Lung microvascular endothelial cell (primary cell): Measurements from ENCODE around the gene GPC6. TPM values are rescaled to one million over a fixed set of nuclear protein-coding genes. Genes with fewer than 3 reads are reported as not detected.

ENCODE experiments used
- DNase-seq, 2 donors: peaks; one replicate each; pipeline versions ENCODE4 v3.0.0 to v3.0.0-alpha.2; 2010; ENCODE audit warnings: low read depth in 2 of 2
- total RNA-seq: library from RNA; depleted of rRNA; stranded (reverse); fragments of >200 nt; gene quantifications from 2 replicates; pipeline ENCODE4 v1.2.1, GENCODE V29; 2014

Gene GPC6
- total RNA-seq, 1 donor from 2014 or later, result under 0.01 TPM

DNA sequence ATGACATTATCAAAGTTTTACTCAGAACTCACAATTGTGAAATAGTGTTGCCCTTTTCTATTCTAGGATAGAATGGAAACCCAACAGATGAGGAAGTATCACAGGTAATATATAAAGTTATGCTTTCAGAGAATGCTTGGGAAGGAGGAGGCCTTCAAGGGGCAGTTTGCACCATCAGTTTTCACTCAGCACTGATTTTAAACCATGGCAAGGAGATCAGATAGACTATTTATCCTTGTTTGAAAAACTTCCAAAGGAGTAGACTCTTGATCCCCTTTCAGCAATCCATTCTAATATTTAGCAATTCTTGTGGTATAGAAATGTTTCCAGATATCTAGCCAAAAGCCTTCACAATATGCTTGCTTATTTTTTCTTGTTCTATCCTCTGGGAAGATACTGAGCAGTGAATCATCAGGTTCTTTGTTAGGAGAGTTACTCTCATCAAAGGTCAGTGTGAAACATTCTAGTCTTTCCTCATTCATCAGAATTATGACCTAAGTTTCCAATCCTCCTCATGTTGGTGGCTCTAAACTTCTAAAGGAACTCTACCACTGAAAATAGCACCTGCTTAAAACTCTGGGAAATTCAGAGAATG is 3.8 kb downstream of the GPC6 start:
- DNase-seq, result no peak

DNA sequence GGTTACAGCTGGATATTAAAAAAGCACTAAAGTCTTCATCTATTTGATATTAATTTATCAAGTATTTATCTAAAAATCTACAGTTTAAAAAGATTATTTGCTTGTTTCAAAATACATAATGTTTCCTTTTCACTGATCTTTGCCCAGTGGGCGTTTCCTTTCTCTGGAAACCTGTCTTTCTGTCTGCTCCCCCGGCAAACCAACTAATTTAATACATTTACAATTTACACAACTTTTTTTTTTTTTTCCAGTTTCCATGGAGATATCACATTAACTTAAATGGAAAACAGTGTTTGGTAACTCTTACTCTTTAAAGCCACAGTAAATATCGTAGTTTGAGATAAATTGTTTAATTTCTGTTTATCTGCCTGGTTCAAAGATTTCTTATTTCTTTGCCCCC is 5.3 kb downstream of the GPC6 start:
- DNase-seq, result no peak

DNA sequence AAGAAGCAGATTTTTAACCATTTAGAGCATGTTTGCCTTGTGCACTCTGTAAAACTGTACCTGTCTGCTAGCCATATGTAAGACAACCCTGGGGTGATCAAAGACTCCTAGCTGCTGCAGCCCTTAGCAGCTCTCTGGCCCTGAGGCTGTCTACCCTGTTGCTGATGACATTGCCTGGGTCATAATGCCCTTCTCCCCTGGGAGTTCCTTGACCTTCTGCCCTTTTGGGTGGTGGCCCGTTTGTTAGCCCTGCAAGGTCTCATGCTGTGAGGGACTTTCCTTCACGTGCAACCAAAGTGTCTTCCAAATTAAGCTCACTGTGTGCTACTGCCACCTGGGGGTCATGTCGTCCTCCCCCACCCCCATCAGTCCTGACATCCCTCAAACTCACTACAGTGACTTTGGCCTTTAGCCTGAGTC is 7.4 kb downstream of the GPC6 start:
- no peak for DNase-seq

- DNase-seq, result no peak
Observed at GRCh38 chr13:93234459-93234858, 7.9 kb downstream of the GPC6 start.

DNA sequence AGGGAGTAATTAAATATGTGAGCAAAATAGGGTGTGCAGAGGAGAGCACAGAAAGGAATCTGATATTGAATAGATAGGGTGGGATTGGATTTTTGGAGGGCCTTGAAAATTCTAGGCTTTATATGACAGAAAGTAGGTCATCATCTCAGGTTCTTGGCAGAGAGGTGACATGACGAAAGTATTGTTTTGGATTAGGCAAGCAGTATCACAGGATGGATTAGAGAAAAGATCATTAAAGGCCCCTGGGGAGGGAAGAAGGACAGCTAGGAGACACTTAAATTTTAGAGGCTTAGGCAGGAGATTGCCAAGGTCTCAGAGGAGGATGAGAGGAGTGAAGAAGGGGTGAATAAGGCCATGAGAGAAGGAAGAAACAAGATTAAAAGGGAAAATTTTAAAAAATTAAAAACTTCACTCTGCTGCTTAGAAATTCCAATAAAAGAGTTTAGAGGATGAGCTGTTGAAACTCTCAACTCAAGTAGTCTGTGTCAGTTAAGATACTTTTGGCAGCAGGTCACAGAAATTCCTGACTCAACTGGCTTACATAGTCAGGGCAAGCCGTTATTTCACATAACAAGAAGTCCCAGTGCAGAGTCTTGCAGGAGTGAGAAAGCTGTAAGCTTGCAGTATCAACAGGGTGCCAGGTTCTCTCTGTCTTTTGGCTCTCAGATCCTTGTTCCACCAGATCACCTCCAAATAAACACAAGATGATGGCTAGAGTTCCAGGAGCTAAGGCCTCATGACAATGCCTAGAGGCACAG is 8.8 kb downstream of the GPC6 start:
- DNase-seq, result no peak

DNA sequence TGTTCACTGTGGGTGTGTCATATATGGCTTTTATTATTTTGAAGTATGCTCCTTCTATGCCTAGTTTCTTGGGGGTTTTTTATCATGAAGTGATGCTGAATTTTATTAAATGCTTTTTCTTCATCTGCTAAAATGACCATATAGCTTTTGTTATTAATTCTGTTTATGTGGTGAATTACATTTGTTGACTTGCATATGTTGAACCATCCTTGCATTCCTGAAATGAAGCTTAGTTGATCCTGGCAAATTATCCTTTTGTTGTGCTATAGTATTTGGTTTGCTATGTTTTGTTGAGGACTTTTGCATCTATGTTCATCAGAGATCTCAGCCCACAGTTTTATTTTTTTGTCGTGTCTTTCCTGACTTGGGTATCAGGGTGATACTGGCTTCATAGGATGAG is 12.1 kb downstream of the GPC6 start:
- no peak for DNase-seq

GRCh38 chr13:93243375-93244063 is 16.9 kb downstream of the GPC6 start:
- no peak for DNase-seq

DNA sequence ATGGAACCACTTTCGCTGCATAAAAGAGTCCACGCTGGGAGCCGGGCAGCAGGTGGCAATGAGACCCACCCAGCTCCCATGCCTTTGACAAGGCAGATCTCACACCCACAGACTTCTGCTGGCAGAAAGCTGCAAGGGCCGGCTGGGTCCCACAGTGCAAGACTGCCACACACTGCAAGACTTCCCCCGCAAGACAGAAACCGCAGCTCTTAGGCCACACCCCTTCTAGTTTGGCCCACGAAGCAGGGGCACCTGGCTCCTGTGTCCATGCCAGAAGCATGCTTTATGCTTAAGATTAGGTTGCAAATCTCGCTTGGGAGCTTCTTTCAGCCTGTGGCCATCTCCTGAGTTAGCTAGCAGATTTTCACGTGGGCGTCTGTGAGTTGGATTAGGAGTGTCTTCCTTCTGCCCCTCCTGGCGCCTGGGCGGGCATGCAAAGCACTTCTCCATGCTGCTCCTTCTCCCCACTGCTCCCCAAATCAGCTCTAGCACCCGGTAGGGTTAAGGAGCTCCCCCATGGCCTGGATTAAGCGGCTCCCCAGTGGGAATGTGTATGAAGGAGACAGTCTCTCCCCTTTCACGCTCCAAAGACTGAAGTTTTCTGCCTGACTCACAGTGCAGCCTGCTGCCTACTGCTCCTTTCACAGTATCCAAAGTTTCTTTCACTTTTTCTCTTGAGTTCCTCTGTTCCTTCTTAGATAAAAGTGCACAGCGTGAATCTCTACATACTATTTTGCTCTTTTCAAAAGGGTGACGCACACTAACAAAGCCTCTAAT is 17.7 kb downstream of the GPC6 start:
- DNase-seq, result no peak

DNA sequence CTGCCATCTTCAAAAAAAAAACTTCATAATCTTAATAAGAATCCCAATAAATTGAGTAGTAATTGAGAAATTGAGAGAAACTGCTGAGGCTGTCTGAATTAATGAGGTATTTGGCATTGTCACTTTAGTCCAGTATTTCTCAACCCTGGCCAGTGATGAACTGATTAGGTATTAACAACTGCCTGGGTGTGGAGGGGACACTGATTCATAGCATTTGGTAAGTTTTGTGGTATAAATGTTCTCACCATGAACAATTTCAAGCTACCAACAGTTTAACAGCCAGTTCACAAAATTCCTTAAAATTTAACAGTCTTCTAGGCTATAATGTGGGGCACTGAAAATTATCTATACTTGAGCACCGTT is 18.3 kb downstream of the GPC6 start:
- DNase-seq, result no peak

GRCh38 chr13:93246069-93246468 is 19.5 kb downstream of the GPC6 start:
- DNase-seq, result no peak

GRCh38 chr13:93248627-93249047 is 22.0 kb downstream of the GPC6 start:
- no peak for DNase-seq

DNA sequence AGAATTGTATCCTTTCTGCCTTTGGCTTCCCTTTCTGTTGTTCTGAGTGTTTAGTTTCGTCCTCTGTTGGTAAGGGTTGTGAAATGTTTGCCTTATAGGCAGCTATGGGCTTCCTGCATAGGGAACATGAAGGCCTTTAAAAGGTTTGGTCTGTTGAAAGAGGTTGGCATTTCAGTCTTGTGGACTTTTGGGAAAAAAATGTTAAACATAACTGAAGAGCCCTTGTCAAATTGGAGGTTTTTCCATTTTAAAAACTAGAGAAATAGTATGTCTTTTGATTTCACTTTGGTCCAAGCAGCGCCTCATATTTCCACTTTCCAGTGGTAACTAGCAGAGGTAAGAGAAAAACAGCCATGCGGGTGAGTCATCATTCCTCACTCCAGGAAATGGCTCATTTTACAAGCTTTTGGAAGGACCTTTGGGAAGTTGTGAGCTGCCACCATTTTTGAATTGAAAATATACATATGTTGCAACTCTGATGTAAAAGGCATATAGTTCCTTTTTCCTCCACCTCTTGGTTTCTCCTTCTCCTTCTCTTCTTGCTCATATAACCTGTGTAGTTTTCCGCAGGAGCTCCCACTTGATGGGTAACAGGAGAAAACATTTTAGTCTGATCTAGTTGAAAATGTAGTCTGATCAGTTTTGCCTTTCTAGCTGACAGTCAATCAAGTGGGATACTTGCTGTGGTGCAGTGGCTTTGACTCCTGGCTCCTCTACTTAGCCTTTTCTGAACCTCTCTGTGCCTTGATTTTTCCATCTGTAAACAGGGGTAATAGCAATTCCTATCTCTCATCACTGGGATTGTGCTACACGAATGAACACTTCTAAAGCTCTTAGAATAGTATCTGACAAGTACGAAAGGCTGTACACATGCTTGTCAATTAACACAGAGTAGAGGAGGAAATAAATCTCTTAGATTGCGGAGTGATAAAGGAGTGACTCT is 23.0 kb downstream of the GPC6 start:
- DNase-seq, result peak; percentile 4 to 9

DNA sequence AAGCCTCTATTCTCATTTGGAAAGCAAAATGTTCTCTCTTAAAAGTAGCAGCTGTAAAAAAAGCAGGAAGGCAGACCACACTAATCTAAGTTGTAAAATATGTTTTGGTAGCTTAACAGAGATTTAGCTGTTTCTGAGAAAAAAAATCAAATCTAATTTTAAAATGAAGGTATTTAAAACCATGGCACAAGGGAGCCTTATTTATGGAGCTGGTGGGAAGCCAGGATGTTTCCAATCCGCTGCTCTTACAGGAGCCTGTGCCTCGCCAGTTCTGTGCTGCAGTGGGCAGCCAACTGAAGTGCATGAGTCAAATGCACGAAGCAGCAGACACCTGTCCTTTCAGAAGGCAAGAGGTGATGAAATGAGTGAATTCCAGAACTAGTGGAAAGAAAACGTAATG is 28.2 kb downstream of the GPC6 start:
- DNase-seq, result no peak

DNA sequence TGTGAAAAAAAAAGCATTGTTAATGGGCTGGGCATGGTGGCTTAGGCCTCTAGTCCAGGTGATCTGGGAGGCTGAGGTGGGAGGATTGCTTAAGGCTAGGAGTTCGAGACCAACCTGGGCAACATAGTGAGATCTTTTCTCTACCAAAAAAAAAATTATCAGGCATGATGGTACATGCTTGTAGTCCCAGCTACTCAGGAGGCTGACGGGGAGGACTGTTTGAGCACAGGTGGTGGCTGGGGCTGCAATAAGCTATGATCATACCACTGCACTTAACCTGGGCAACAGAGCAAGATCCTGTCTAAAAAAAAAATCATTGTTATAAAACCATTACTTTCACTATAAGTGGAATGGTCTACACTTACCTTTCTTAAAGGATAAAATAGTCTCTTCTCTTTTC is 30.4 kb downstream of the GPC6 start:
- no peak for DNase-seq

DNA sequence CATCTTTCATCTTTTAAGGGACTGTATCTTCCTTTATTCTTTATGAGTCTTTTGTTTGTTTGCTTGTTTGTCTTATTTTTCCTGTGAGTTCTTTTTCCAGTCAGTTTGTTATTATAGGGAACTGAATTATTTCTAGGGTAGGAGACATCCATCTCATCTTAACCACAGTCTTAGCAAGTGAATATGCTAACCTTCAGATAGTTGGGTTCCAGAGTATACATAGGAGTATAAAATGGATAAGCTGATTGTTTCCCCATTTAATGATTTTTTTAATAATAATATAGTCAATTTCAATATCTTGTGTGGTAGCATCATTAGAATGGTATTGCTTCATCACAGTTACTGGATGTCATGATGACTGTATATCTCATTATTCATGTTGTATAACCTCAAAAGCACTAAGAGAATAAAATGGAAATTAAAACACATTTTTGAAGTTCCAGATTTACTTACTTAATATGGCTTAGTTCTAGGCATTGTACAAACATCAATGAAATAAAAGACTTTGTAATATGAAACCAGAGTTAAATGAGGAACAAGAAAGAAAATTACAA is 33.0 kb downstream of the GPC6 start:
- no peak for DNase-seq

DNA sequence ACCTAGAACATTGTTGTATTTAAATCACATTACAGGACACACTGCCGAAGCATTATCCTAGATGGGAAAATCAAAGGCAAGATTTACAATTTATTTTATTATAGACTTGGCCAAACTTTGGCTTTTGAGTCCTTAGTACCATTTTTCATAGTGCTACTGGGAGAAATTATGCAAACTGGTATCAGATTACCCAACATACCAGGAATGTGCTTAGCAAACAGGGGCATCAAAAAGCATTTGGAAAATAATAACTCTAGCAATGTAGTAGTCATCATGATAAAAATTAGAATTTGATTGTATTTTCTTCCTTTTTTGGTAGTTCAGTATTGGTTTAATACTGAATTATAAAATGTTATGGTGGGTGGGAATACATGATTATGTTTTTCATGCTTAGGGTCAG is 34.0 kb downstream of the GPC6 start:
- DNase-seq, result no peak

- no peak for DNase-seq
Observed at GRCh38 chr13:93262729-93263345, 36.2 kb downstream of the GPC6 start.

- DNase-seq, result no peak
Observed at GRCh38 chr13:93264876-93265275, 38.3 kb downstream of the GPC6 start.

DNA sequence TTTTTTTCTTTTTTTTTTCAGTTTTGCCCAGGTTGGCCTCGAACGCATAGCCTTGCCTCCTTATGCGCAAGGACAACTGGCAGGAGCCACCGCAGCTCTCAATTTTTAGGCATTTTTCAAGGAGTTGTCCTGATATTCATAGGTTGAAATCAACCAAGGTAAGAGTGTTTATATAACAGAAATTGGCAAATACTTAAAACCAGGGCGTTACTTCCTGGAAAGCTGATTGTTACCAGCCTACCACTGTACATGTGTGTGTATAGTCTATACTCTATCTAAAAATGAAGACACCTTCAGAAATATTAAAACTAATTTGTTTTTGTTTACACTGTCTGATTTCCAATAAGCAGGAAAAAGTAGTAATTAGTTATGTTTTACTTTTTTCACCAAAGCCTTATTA is 39.2 kb downstream of the GPC6 start:
- DNase-seq, result no peak

GRCh38 chr13:93266681-93267080 is 40.1 kb downstream of the GPC6 start:
- no peak for DNase-seq
